PC-3 (cell line): Measurements from ENCODE around the gene MAP2K3.
"Not testable (repeated sequence)": the region's sequence is repeated elsewhere in the genome, so short reads cannot be mapped to it uniquely, and the experiment has no call there.

ENCODE experiments used
- CTCF ChIP-seq: fragments of 300-600 bp; sonication (generic); conservative IDR thresholded peaks from 2 replicates; pipeline ENCODE4 v1.5.1; 2017; ENCODE audit warnings: antibody characterized with exemption, low read depth, mild to moderate bottlenecking, low read length
- EZH2 ChIP-seq: fragments of 300-600 bp; sonication (generic); IDR thresholded peaks from one replicate; pipeline ENCODE4 v1.6.1; 2017; ENCODE audit warnings: antibody characterized with exemption, mild to moderate bottlenecking, low read length; ENCODE audit not compliant: unreplicated experiment
- EZH2phosphoT487 ChIP-seq: fragments of 300-600 bp; sonication (generic); IDR thresholded peaks from 2 replicates; pipeline ENCODE4 v1.6.1; 2018; ENCODE audit warnings: mild to moderate bottlenecking, antibody characterized with exemption, low read length, borderline replicate concordance

GRCh38 chr17:21319256-21319655, 34.7 kb downstream of the MAP2K3 start:
- TF ChIP-seq CTCF, EZH2, EZH2phosphoT487: not testable (repeated sequence)
